Spleen (tissue), 7 donors: Measurements from ENCODE around the gene UMPS.

ENCODE experiments used
- CTCF ChIP-seq, 11 experiments: fragments of 200-600 bp in 7 of 11; fragments of 450-650 bp in 4 of 11; sonication (generic) in 4 of 11; IDR thresholded peaks in 8 of 11; conservative IDR thresholded peaks in 3 of 11; 1 replicate in 7 of 11; 2 replicates in 4 of 11; pipeline versions ENCODE4 v1.4.0 to v1.8.0; 2016 to 2021; ENCODE audit warnings: antibody characterized with exemption in 11 of 11, inconsistent platforms in 4 of 11, mild to moderate bottlenecking in 1 of 11
- POLR2A ChIP-seq, 3 donors: fragments of 450-650 bp; IDR thresholded peaks; one replicate each; pipeline ENCODE4 v1.5.1; 2017; ENCODE audit warnings: antibody characterized with exemption in 3 of 3, mild to moderate bottlenecking in 1 of 3
- POLR2AphosphoS5 ChIP-seq, 3 donors: sonication (generic); formaldehyde crosslinking; IDR thresholded peaks; one replicate each; pipeline ENCODE4 v1.5.1; 2017; ENCODE audit warnings: antibody characterized with exemption in 3 of 3
- donor health status: DM: no; HTN: no; CAD: no; lungs with moderate emphysema.
- donor health status: DM: no; HTN: no; CAD: no.
- donor health status: DM: no; HTN: no; CAD: no.

GRCh38 chr3:124707656-124708062 is 22.6 kb upstream of the UMPS start:
- no peak for TF ChIP-seq CTCF (IDR thresholded peaks at IDR 0.05 in 8 of 11, conservative IDR thresholded peaks at IDR 0.05 in 3 of 11)
- no peak for TF ChIP-seq POLR2AphosphoS5 (IDR thresholded peaks at IDR 0.05)
- no peak for TF ChIP-seq POLR2A (IDR thresholded peaks at IDR 0.05)
